HepG2 (cell line): ENCODE results near the gene SAMM50. TPM values are rescaled to one million over a fixed set of nuclear protein-coding genes. Genes with fewer than 3 reads are reported as not detected.
A peak's percentile ranks its signal among the peaks of the same experiment; 100 is the strongest.

ENCODE experiments used
- CSRNP1 ChIP-seq: sonication (generic); formaldehyde crosslinking; IDR thresholded peaks from 2 replicates; pipeline ENCODE4 v1.8.1; 2023; ENCODE audit warnings: mild to moderate bottlenecking, missing genetic modification reagents
- FOXP1 ChIP-seq, 2 experiments: fragments of 450-650 bp in 1 of 2; IDR thresholded peaks; 2 replicates each; pipeline ENCODE4 v1.6.1; 2017 to 2018; ENCODE audit warnings: antibody characterized with exemption in 1 of 2
- GATAD2A ChIP-seq: IDR thresholded peaks from 2 replicates; pipeline ENCODE4 v1.6.1; 2016
- KIAA2018 ChIP-seq: sonication (generic); formaldehyde crosslinking; IDR thresholded peaks from 2 replicates; pipeline ENCODE4 v1.5.0; 2020; ENCODE audit warnings: mild to moderate bottlenecking, missing genetic modification reagents, borderline replicate concordance
- ZNF609 ChIP-seq: sonication (generic); formaldehyde crosslinking; IDR thresholded peaks from 2 replicates; pipeline ENCODE4 v1.4.0; 2020; ENCODE audit warnings: mild to moderate bottlenecking, missing genetic modification reagents, borderline replicate concordance
- ZNF790 ChIP-seq: sonication (generic); formaldehyde crosslinking; IDR thresholded peaks from 2 replicates; pipeline ENCODE4 v1.8.0; 2022; ENCODE audit warnings: missing genetic modification reagents, mild to moderate bottlenecking, borderline replicate concordance
- ZNF839 ChIP-seq: sonication (generic); formaldehyde crosslinking; IDR thresholded peaks from 2 replicates; pipeline ENCODE4 v1.4.0; 2020; ENCODE audit warnings: missing genetic modification reagents, mild to moderate bottlenecking, borderline replicate concordance
- polyA plus RNA-seq, 8 experiments: library from polyadenylated mRNA; depleted of rRNA in 3 of 8; stranded (reverse) in 7 of 8; unstranded in 1 of 8; fragments of >200 nt; fragmentation: Illumina TruSeq in 4 of 8; extraction: Trizol in 4 of 8; gene quantifications; 2 replicates each; pipeline versions ENCODE4 v1.2.1 to v1.2.3, GENCODE V29; 2011 to 2016; ENCODE audit warnings: low read depth in 4 of 8, missing spikeins in 1 of 8, mixed read lengths in 1 of 8; ENCODE audit not compliant: insufficient read depth in 1 of 8
- total RNA-seq, 5 experiments: library from RNA; depleted of rRNA; stranded (reverse); fragments of >200 nt; fragmentation: Illumina TruSeq; extraction: Trizol; gene quantifications; 2 replicates each; pipeline ENCODE4 v1.2.3, GENCODE V29; 2016; ENCODE audit warnings: low read depth in 1 of 5

SAMM50 gene
- total and polyA plus RNA-seq, 2 of the 13 experiments (the other 11 are each of a cell fraction or from before 2014, with no cell fraction given) = 34.7 to 63.4 TPM

GRCh38 chr22:43955040-43955882 is at the start of gene SAMM50 (continued):
- no peak for TF ChIP-seq KIAA2018 (CRISPR knock-in tag)
- TF ChIP-seq FOXP1 (IDR thresholded peaks at IDR 0.05) = no peak
- no peak for TF ChIP-seq FOXP1 (CRISPR knock-in tag; IDR thresholded peaks at IDR 0.05)
- TF ChIP-seq CSRNP1 (CRISPR knock-in tag) = peak; percentile 44; the same call in 1 of the 2 replicates
- TF ChIP-seq ZNF790 (CRISPR knock-in tag) = peak; percentile 19; the same call in 1 of the 2 replicates
- peak; percentile 61; the same call in 1 of the 2 replicates for TF ChIP-seq ZNF839 (CRISPR knock-in tag)
- peak; percentile 63 for TF ChIP-seq GATAD2A (CRISPR knock-in tag)
- TF ChIP-seq ZNF609 (CRISPR knock-in tag) = peak; percentile 45; the same call in 1 of the 2 replicates
